ENCODE results near the gene ETV6.
A peak's percentile ranks its signal among the peaks of the same experiment; 100 is the strongest.

Gene ETV6

DNA sequence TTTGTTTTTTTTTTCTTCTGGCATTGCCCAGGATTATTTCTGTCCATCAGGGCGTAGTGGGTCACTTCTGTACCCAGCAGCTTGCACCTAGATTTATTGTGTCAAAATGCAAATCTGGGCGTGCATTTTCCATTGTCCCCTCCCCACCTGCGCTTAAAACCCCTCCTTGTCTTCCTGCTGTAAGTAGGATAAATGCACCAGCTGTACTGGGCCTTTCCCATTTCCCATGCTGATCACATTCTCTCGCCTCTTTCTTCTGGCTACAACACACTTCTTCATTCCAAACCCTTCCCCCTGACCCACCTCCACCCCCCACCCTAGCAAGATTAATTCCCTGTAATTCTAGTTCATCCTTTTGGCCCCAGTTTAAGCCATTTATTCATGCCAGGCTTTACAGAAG lies 128.0 kb downstream of the ETV6 start:
- Histone ChIP-seq H3K27ac (ENCODE audit: low read length) (peak overlapping the region; percentile 69), H3K36me3 (ENCODE audit: insufficient read depth, low read length) (peaks cover 31% of the 10 kb centered on the region), H3K27me3 (ENCODE audit: insufficient read depth, low read length, poor library complexity) (no peaks in the 10 kb centered on the region), H3K9me3 (ENCODE audit: insufficient read depth, low read length, severe bottlenecking) (no peaks in the 10 kb centered on the region), H3K4me2 (ENCODE audit: insufficient read depth, low read length) (no peak overlapping the region), H2AFZ (ENCODE audit: low read depth, low read length) (no peak overlapping the region), H3K79me2 (ENCODE audit: insufficient read depth, low read length) (peaks cover 87% of the 10 kb centered on the region), H3K4me1 (ENCODE audit: insufficient read depth, low read length) (peaks cover 83% of the 10 kb centered on the region), H3K9ac (ENCODE audit: low read depth, low read length) (0 out of 2 replicates have a peak overlapping the region, but pooled peaks have one; percentile 23), H4K20me1 (ENCODE audit: insufficient read depth, low read length) (no peaks in the 10 kb centered on the region), H3K4me3 (ENCODE audit: low read depth in 1 of 2, low read length in 2 of 2) (no peak overlapping the region)
- DNase-seq (no peak), ATAC-seq (ENCODE audit: insufficient read depth, low read depth) (no peak)
- no peak for TF ChIP-seq EZH2 (IDR thresholded peaks at IDR 0.05; ENCODE audit: borderline replicate concordance, low read depth, low read length, severe bottlenecking)
- TF ChIP-seq, protein P1, sequence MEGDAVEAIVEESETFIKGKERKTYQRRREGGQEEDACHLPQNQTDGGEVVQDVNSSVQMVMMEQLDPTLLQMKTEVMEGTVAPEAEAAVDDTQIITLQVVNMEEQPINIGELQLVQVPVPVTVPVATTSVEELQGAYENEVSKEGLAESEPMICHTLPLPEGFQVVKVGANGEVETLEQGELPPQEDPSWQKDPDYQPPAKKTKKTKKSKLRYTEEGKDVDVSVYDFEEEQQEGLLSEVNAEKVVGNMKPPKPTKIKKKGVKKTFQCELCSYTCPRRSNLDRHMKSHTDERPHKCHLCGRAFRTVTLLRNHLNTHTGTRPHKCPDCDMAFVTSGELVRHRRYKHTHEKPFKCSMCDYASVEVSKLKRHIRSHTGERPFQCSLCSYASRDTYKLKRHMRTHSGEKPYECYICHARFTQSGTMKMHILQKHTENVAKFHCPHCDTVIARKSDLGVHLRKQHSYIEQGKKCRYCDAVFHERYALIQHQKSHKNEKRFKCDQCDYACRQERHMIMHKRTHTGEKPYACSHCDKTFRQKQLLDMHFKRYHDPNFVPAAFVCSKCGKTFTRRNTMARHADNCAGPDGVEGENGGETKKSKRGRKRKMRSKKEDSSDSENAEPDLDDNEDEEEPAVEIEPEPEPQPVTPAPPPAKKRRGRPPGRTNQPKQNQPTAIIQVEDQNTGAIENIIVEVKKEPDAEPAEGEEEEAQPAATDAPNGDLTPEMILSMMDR (IDR thresholded peaks at IDR 0.05; ENCODE audit: borderline replicate concordance, extremely low read depth, low read length, poor library complexity, severe bottlenecking) = no peak

DNA sequence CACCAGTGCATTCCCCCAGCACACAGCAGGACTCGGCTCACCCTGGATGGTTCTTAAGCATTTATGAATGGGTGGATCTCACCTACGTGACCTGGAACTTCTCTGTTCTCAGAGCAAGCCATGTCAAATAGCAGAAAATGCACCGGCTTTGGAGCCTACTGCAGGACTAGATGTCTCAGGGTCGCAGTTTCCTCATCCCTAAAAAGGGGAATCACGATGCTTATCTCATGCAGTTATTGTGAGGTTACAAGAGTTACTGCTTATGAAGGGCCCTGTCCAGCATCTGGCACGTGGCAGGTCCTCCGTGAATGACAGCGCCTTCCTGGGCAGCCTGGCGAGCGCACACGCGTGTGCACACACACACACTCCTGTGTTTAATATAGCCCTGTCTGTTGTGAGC lies 128.5 kb downstream of the ETV6 start:
- H3K4me1 ChIP-seq (ENCODE audit: insufficient read depth, low read length) = peaks cover 81% of the 10 kb centered on the region
- TF ChIP-seq, protein P1 (IDR thresholded peaks at IDR 0.05; ENCODE audit: borderline replicate concordance, extremely low read depth, low read length, poor library complexity, severe bottlenecking) = no peak
- no peak for TF ChIP-seq EZH2 (IDR thresholded peaks at IDR 0.05; ENCODE audit: borderline replicate concordance, low read depth, low read length, severe bottlenecking)
- H3K9ac ChIP-seq (ENCODE audit: low read depth, low read length) = peak overlapping the region; percentile 23; the same call in 1 of the 2 replicates
- no peaks in the 10 kb centered on the region for H4K20me1 ChIP-seq (ENCODE audit: insufficient read depth, low read length)
- H3K36me3 ChIP-seq (ENCODE audit: insufficient read depth, low read length) = peaks cover 31% of the 10 kb centered on the region
- DNase-seq = no peak
- H3K4me2 ChIP-seq (ENCODE audit: insufficient read depth, low read length) = peak overlapping the region; percentile 38
- H2AFZ ChIP-seq (ENCODE audit: low read depth, low read length) = no peak overlapping the region
- no peak for ATAC-seq (ENCODE audit: insufficient read depth, low read depth)
- no peaks in the 10 kb centered on the region for H3K27me3 ChIP-seq (ENCODE audit: insufficient read depth, low read length, poor library complexity)
- H3K27ac ChIP-seq (ENCODE audit: low read length) = peak overlapping the region; percentile 69
- H3K79me2 ChIP-seq (ENCODE audit: insufficient read depth, low read length) = peaks cover 88% of the 10 kb centered on the region
- H3K9me3 ChIP-seq (ENCODE audit: insufficient read depth, low read length, severe bottlenecking) = no peaks in the 10 kb centered on the region
- H3K4me3 ChIP-seq (ENCODE audit: low read depth in 1 of 2, low read length in 2 of 2) = no peak overlapping the region

- peaks cover 74% of the 10 kb centered on the region for H3K4me1 ChIP-seq (ENCODE audit: insufficient read depth, low read length)
- H3K4me2 ChIP-seq (ENCODE audit: insufficient read depth, low read length) = no peak overlapping the region
- no peaks in the 10 kb centered on the region for H3K27me3 ChIP-seq (ENCODE audit: insufficient read depth, low read length, poor library complexity)
- peaks cover 31% of the 10 kb centered on the region for H3K36me3 ChIP-seq (ENCODE audit: insufficient read depth, low read length)
- H4K20me1 ChIP-seq (ENCODE audit: insufficient read depth, low read length) = no peaks in the 10 kb centered on the region
- no peaks in the 10 kb centered on the region for H3K9me3 ChIP-seq (ENCODE audit: insufficient read depth, low read length, severe bottlenecking)
- no peak for TF ChIP-seq EZH2 (IDR thresholded peaks at IDR 0.05; ENCODE audit: borderline replicate concordance, low read depth, low read length, severe bottlenecking)
- TF ChIP-seq, protein P1 (IDR thresholded peaks at IDR 0.05; ENCODE audit: borderline replicate concordance, extremely low read depth, low read length, poor library complexity, severe bottlenecking) = no peak
- peak; percentile 38 for ATAC-seq (ENCODE audit: insufficient read depth, low read depth)
- peaks cover 94% of the 10 kb centered on the region for H3K79me2 ChIP-seq (ENCODE audit: insufficient read depth, low read length)
- no peak overlapping the region for H3K4me3 ChIP-seq (ENCODE audit: low read depth in 1 of 2, low read length in 2 of 2)
- DNase-seq = peak; percentile 38
- H2AFZ ChIP-seq (ENCODE audit: low read depth, low read length) = no peak overlapping the region
- peak overlapping the region; percentile 69 for H3K27ac ChIP-seq (ENCODE audit: low read length)
- peak overlapping the region; percentile 23; the same call in 1 of the 2 replicates for H3K9ac ChIP-seq (ENCODE audit: low read depth, low read length)
Observed at GRCh38 chr12:11778713-11779685, 129.5 kb downstream of the ETV6 start.
